ENCODE measurements around the gene AP2S1.
A peak's percentile ranks its signal among the peaks of the same experiment; 100 is the strongest.
"Not testable (repeated sequence)": the region's sequence is repeated elsewhere in the genome, so short reads cannot be mapped to it uniquely, and the experiment has no call there.

Gene AP2S1

GRCh38 chr19:46850228-46851203, at the start of gene AP2S1:
Gene AP2S1 (minus strand): TSS chr19:46850846. CDS start chr19:46850766, 80 bp downstream.
- DNase-seq (ENCODE audit: low spot score in 2 of 2) (peak; percentile 80 to 96), ATAC-seq (peak; percentile 99)
- Mint-ChIP-seq H3K27ac (peak within 1 kb of the TSS; percentile 87), H3K4me1 (peaks cover 35% of the 10 kb centered on the region), H3K4me3 (peak within 1 kb of the TSS; percentile 98), H3K9me3 (no peaks in the 10 kb centered on the region), H3K36me3 (peaks cover 18% of the 10 kb centered on the region)

DNA sequence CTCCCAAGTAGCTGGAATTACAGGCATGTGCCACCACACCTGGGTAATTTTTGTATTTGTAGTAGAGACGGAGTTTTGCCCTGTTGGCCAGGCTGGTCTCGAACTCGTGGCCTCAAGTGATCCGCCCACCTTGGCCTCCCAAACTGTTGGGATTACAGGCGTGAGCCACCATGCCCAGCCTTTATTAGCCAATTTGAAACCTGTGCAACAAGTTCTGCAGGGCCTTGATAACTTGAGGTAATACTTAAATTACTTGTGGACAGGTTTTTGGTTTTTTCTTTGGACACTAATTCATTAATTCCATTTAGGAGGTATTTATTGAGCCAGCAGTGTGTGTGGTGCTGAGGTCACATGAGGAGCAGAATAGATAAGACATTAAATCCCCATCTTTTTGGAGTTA, 49.7 kb upstream of the AP2S1 start:
- Mint-ChIP-seq H3K4me1 (peaks cover 73% of the 10 kb centered on the region), H3K36me3 (no peaks in the 10 kb centered on the region)

GRCh38 chr19:46898731-46899130, 48.1 kb upstream of the AP2S1 start:
- Mint-ChIP-seq H3K36me3 (no peaks in the 10 kb centered on the region), H3K27ac (no peak overlapping the region), H3K4me3 (no peak overlapping the region), H3K4me1 (peaks cover 62% of the 10 kb centered on the region), H3K9me3 (no peaks in the 10 kb centered on the region)
- DNase-seq (ENCODE audit: low spot score in 2 of 2) (no peak), ATAC-seq (no peak)

More for the DNA sequence above, 49.7 kb upstream of the AP2S1 start:
- DNase-seq (ENCODE audit: low spot score in 2 of 2) (no peak), ATAC-seq (no peak)
- H3K4me3 Mint-ChIP-seq: no peak overlapping the region
- no peaks in the 10 kb centered on the region for H3K9me3 Mint-ChIP-seq
- no peak overlapping the region for H3K27ac Mint-ChIP-seq

- Mint-ChIP-seq H3K9me3 (no peaks in the 10 kb centered on the region), H3K36me3 (no peaks in the 10 kb centered on the region), H3K4me3 (no peak overlapping the region), H3K27ac (no peak overlapping the region), H3K4me1 (peaks cover 49% of the 10 kb centered on the region)
- DNase-seq (ENCODE audit: low spot score in 2 of 2) (no peak), ATAC-seq (no peak)
These were observed 45.6 kb upstream of the AP2S1 start for GRCh38 chr19:46896076-46896794.

GRCh38 chr19:46892252-46893179, 41.9 kb upstream of the AP2S1 start:
- H3K9me3 Mint-ChIP-seq: no peaks in the 10 kb centered on the region
- DNase-seq (ENCODE audit: low spot score in 2 of 2) (no peak), ATAC-seq (no peak)
- H3K4me1 Mint-ChIP-seq: peaks cover 43% of the 10 kb centered on the region
- no peak overlapping the region for H3K4me3 Mint-ChIP-seq
- H3K27ac Mint-ChIP-seq: no peak overlapping the region
- H3K36me3 Mint-ChIP-seq: no peaks in the 10 kb centered on the region

DNA sequence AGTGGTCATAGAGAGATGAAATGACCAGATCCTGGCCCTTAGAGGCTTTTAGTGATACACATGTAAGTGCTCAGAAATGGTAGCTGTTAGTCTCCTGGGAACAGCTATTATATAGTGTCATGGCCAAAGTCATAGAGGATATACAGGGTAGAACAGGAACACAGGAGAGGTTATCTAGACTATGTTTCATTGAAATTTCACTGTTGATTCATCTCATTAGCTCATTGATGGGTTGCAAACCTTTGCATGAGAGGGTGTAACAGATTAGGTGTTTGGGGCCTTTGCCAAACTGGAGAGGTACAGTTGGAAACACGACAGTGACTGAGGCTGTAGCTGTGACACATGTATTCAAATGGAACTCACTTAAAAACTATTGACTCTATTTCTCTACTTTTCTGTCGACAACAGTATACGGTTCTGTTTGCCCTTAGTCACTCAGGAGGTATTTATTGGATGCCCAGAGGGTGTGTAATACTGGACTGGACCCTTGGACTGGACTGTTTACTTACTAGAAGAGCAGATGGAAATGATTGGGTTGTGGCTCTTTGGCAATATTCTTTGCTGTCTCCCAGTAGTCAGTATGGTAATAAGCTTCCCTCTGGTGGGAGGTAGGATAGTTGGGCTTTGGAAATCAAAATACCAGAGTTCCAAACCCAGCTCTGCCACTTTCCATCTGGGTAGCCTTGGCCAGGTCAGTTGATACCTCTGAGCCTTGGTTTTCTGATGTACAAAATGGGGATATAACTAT, 40.0 kb upstream of the AP2S1 start:
- Mint-ChIP-seq H3K4me3 (no peak overlapping the region), H3K4me1 (peaks cover 39% of the 10 kb centered on the region), H3K36me3 (no peaks in the 10 kb centered on the region), H3K27ac (no peak overlapping the region), H3K9me3 (no peaks in the 10 kb centered on the region)
- DNase-seq (ENCODE audit: low spot score in 2 of 2) (no peak), ATAC-seq (peak; percentile 34)

DNA sequence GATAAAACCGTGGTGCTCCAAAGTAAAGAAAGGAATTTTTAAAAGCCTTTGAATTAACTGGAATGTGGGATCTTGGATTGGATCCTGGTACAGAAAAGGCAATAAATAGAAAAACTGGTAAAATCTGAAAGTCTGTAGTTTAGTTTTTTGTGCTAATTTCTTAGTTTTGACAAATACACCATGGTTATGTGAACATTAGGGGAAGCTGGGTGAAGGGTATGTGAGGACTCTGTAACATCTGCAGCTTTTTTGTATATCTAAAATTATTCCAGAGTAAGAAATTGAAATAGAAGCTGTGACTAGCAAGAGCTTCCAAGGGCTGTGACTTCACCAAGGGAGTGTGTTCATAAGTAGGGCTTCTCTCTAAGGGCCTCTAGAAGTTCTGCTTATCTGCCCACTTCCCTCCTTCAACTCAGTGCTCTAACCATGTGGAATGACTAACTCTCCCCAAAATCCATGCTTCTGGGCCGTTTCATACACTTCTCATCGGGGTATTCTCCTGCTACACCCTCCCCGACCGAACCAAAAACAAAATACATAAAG, 36.7 kb upstream of the AP2S1 start:
- H3K9me3 Mint-ChIP-seq: no peaks in the 10 kb centered on the region
- H3K4me1 Mint-ChIP-seq: peaks cover 31% of the 10 kb centered on the region
- no peak overlapping the region for H3K27ac Mint-ChIP-seq
- ATAC-seq (no peak), DNase-seq (ENCODE audit: low spot score in 2 of 2) (no peak)
- no peak overlapping the region for H3K4me3 Mint-ChIP-seq
- H3K36me3 Mint-ChIP-seq: no peaks in the 10 kb centered on the region

DNA sequence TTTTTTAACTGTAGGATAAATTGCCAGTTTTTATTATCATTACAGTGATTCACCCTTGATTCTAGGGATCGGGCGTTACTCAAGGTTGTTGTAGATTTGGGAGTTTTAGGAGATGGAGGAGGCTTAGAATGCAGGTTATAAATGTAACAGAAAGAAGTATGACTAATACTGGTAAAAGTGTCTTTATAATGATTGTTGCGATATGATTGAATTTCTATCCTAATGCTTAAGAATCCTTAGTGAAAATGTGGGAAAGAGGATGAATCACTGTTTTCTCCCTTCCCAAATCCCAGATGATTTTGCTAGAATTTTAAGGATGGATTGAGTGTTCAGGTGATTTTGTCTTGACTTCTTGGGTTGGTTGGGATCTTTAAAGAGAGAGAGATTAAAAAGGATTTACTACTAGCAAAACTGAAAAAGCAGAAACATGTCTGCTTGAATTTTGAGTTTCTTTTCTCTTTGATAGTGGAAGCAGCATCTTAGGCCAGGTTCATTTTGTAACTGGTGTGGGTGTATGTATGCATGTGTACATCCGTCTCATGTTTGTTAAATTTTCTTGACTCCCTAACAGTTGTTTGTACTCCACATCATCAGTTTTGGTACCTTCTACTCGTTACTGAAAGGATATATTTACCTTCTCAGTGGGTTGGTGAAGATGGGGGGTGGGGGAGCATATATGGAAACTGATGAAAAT, 36.0 kb upstream of the AP2S1 start:
- H3K36me3 Mint-ChIP-seq: no peaks in the 10 kb centered on the region
- H3K9me3 Mint-ChIP-seq: no peaks in the 10 kb centered on the region
- H3K4me1 Mint-ChIP-seq: peaks cover 30% of the 10 kb centered on the region
- H3K4me3 Mint-ChIP-seq: no peak overlapping the region
- no peak overlapping the region for H3K27ac Mint-ChIP-seq
- ATAC-seq: peak; percentile 39
- no peak for DNase-seq (ENCODE audit: low spot score in 2 of 2)

DNA sequence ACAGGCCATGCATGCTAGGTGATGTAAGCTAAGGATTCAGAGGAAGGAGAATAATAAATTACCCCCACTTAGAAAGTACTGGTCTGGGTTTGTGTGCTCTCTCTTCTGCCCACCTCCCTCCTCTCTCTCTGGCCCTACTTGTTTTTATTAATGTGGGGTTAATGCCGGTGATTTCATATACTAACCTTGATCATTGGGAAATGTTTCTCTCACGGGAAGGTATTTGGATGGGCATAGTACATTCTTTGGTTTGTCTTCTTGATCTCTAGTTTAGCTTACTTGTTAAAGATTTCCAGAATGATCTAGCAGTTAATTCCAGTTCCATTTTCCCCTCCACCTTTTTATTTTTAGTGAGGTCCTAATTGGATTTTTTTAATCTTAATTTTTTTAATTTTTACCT, 34.8 kb upstream of the AP2S1 start:
- Mint-ChIP-seq H3K27ac (no peak overlapping the region), H3K4me1 (peaks cover 23% of the 10 kb centered on the region), H3K4me3 (no peak overlapping the region), H3K9me3 (no peaks in the 10 kb centered on the region), H3K36me3 (no peaks in the 10 kb centered on the region)
- DNase-seq (ENCODE audit: low spot score in 2 of 2) (no peak), ATAC-seq (no peak)

- H3K4me3 Mint-ChIP-seq; H3K27ac Mint-ChIP-seq; ATAC-seq; H3K9me3 Mint-ChIP-seq; DNase-seq (ENCODE audit: low spot score in 2 of 2); H3K36me3 Mint-ChIP-seq: not testable (repeated sequence)
- peaks cover 27% of the 10 kb centered on the region for H3K4me1 Mint-ChIP-seq
These were observed 32.1 kb upstream of the AP2S1 start for GRCh38 chr19:46882751-46883150.

- Mint-ChIP-seq H3K4me3 (no peak overlapping the region), H3K4me1 (peaks cover 26% of the 10 kb centered on the region), H3K27ac (no peak overlapping the region), H3K36me3 (peaks cover 7% of the 10 kb centered on the region), H3K9me3 (no peaks in the 10 kb centered on the region)
- no peak for ATAC-seq
- no peak for DNase-seq (ENCODE audit: low spot score in 2 of 2)
These were observed 31.4 kb upstream of the AP2S1 start for GRCh38 chr19:46882034-46882433.

DNA sequence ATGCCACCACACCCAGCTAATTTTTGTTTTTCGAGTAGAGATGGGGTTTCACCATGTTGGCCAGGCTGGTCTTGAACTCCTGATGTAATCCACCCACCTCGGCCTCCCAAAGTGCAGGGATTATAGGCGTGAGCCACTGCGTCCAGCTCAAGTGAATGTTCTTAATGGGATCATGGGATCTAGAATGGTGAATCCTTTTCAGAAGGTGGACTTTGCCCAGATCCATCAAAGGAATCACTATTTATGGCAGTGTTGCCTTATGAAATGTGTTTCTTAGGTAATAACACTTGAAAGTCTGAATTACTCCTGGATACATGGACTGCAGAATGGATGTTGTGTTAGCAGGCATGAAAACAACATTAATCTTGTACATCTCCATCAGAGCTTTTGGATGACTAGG, 30.4 kb upstream of the AP2S1 start:
- no peaks in the 10 kb centered on the region for H3K9me3 Mint-ChIP-seq
- peaks cover 16% of the 10 kb centered on the region for H3K4me1 Mint-ChIP-seq
- H3K4me3 Mint-ChIP-seq: no peak overlapping the region
- no peak for ATAC-seq
- H3K36me3 Mint-ChIP-seq: peaks cover 8% of the 10 kb centered on the region
- no peak overlapping the region for H3K27ac Mint-ChIP-seq
- DNase-seq (ENCODE audit: low spot score in 2 of 2): no peak

- H3K4me1 Mint-ChIP-seq: peaks cover 16% of the 10 kb centered on the region
- DNase-seq (ENCODE audit: low spot score in 2 of 2) (no peak), ATAC-seq (no peak)
- H3K9me3 Mint-ChIP-seq: no peaks in the 10 kb centered on the region
- H3K36me3 Mint-ChIP-seq: peaks cover 14% of the 10 kb centered on the region
- no peak overlapping the region for H3K4me3 Mint-ChIP-seq
- H3K27ac Mint-ChIP-seq: no peak overlapping the region
These were observed 29.8 kb upstream of the AP2S1 start for GRCh38 chr19:46880431-46880830.

Measured in stimulated activated effector memory CD8-positive, alpha-beta T cell treated with anti-CD3 and anti-CD28 coated beads, Interleukin-12 subunit alpha, Interleukin-12 subunit beta, amount 100 ng/mL, for 72 hours (primary cell).